22Rv1 (cell line): ENCODE measurements around the gene RAB15.

Experiments
- CTCF ChIP-seq: fragments of 450-650 bp; IDR thresholded peaks from 2 replicates; pipeline ENCODE4 v1.5.1; 2017; ENCODE audit warnings: mild to moderate bottlenecking
- ZFX ChIP-seq: fragments of 450-650 bp; IDR thresholded peaks from 2 replicates; pipeline ENCODE4 v1.6.1; 2017; ENCODE audit warnings: antibody characterized with exemption, borderline replicate concordance

GRCh38 chr14:64940336-64940910 lies 31.7 kb downstream of the RAB15 start:
- TF ChIP-seq CTCF (no peak), ZFX (no peak)
